MM.1S (cell line): Measurements from ENCODE around the gene RANBP2.
"Not testable (repeated sequence)": the region's sequence is repeated elsewhere in the genome, so short reads cannot be mapped to it uniquely, and the experiment has no call there.

Source experiments
- EZH2 ChIP-seq: fragments of 300-600 bp; sonication (generic); optimal IDR thresholded peaks from 2 replicates; pipeline ENCODE3; 2017; ENCODE audit warnings: low read depth, mild to moderate bottlenecking, antibody characterized with exemption, low read length, mixed read lengths
- TF ChIP-seq, protein P1 (sequence below): fragments of 300-600 bp; sonication (generic); IDR thresholded peaks from 2 replicates; pipeline ENCODE4 v1.5.1; 2016; ENCODE audit warnings: antibody characterized with exemption, low read length, mixed read lengths

DNA sequence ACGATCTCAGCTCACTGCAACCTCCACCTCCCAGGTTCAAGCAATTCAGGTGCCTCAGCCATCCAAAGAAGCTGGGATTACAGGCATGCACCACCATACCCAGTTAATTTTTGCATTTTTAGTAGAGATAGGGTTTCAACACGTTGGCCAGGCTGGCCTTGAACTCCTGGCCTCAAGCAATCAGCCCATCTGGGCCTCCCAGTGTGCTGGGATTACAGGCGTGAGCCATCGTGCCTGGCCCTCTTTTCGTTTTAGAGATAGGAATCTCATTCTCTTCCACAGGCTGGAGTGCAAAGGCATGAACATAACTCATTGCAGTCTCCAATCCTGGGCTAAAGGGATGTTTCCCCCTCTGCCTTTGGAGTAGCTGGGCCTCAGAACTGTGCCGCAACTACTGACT is 2.3 kb upstream of the RANBP2 start:
- TF ChIP-seq, protein P1, sequence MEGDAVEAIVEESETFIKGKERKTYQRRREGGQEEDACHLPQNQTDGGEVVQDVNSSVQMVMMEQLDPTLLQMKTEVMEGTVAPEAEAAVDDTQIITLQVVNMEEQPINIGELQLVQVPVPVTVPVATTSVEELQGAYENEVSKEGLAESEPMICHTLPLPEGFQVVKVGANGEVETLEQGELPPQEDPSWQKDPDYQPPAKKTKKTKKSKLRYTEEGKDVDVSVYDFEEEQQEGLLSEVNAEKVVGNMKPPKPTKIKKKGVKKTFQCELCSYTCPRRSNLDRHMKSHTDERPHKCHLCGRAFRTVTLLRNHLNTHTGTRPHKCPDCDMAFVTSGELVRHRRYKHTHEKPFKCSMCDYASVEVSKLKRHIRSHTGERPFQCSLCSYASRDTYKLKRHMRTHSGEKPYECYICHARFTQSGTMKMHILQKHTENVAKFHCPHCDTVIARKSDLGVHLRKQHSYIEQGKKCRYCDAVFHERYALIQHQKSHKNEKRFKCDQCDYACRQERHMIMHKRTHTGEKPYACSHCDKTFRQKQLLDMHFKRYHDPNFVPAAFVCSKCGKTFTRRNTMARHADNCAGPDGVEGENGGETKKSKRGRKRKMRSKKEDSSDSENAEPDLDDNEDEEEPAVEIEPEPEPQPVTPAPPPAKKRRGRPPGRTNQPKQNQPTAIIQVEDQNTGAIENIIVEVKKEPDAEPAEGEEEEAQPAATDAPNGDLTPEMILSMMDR, result not testable (repeated sequence)
- not testable (repeated sequence) for TF ChIP-seq EZH2
